Stimulated activated CD8-positive, alpha-beta memory T cell treated with anti-CD3 and anti-CD28 coated beads, Interleukin-2, amount 100 ng/mL, for 48 hours (primary cell): ENCODE measurements around the gene MTMR11.
"Not testable (repeated sequence)": the region's sequence is repeated elsewhere in the genome, so short reads cannot be mapped to it uniquely, and the experiment has no call there.

ENCODE experiments used
- DNase-seq, 2 donors: peaks; one replicate each; pipeline ENCODE4 v3.0.0-alpha.2; 2020; ENCODE audit warnings: low read depth in 2 of 2

The MTMR11 gene

GRCh38 chr1:149899460-149900284, 37.0 kb downstream of the MTMR11 start, which contains the start of gene BOLA1:
BOLA1 (plus strand) TSS chr1:149899568; CDS start chr1:149900060, 492 bp downstream.
- peak; percentile 67 to 79 for DNase-seq

GRCh38 chr1:149896575-149896974, 40.1 kb downstream of the MTMR11 start:
- no peak for DNase-seq

- no peak for DNase-seq
Observed at GRCh38 chr1:149888999-149889289, 47.7 kb downstream of the MTMR11 start.

GRCh38 chr1:149888247-149888998, 48.3 kb downstream of the MTMR11 start:
- DNase-seq = peak; percentile 77 to 78

GRCh38 chr1:149887456-149888246, 49.0 kb downstream of the MTMR11 start:
- peak; percentile 60 to 64 for DNase-seq

GRCh38 chr1:149887196-149887455, 49.6 kb downstream of the MTMR11 start:
- not testable (repeated sequence) for DNase-seq

GRCh38 chr1:149886396-149887195, 50.1 kb downstream of the MTMR11 start:
- peak; percentile 71 to 72 for DNase-seq

GRCh38 chr1:149886121-149886395, 50.6 kb downstream of the MTMR11 start:
- not testable (repeated sequence) for DNase-seq

GRCh38 chr1:149885339-149886120, 51.1 kb downstream of the MTMR11 start:
- peak; percentile 54 to 65 for DNase-seq

GRCh38 chr1:149884433-149885338, 52.0 kb downstream of the MTMR11 start:
- no peak for DNase-seq

GRCh38 chr1:149883598-149884247, 53.0 kb downstream of the MTMR11 start:
- DNase-seq = no peak

- no peak for DNase-seq
Observed at GRCh38 chr1:149881876-149882275, 54.8 kb downstream of the MTMR11 start.

- DNase-seq = no peak
Observed at GRCh38 chr1:149879556-149879955, 57.1 kb downstream of the MTMR11 start.
